Measurements from ENCODE around the gene DPEP1.
"Not testable (repeated sequence)": the region's sequence is repeated elsewhere in the genome, so short reads cannot be mapped to it uniquely, and the experiment has no call there.

The DPEP1 gene

DNA sequence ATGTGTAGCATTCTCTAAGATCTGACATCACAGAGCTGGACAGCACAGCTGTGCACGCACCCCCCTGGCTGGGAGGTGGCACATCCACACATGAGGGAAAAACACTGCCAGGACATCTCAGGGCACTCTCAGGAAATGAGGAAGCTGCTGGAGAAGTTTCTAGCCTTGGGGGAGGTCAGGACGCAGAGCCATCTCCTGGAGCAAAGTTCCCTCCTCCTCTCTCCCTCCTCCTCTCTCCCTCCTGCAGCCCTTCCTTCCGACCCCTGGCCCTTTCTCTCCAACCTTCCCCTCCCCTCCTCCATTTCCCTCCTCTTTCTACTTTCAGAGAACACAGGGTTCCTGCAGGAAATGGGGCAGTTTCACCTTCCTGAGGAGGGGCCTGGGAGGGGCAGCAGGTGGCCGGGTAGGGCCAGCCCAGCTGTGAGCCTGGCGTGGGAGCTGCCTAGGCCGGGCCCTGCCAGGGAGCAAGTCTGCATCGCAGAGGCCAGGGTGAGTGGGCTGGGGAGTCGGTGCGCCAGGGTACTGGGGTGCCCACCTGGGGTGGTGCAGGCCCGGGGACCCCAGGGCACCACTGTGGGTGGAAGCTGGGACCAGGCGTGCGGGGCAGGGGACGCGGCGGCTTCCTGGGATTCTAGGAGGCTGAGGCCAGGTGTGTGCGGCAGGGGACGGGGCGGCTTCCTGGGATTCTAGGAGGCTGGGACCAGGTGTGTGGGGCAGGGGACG lies at the start of gene DPEP1:
Gene DPEP1 (plus strand): TSS at position 412 of the 723 bp plus-strand sequence. CDS start 16,769 bp downstream, outside the sequence.
- DNase-seq = no peak

DNA sequence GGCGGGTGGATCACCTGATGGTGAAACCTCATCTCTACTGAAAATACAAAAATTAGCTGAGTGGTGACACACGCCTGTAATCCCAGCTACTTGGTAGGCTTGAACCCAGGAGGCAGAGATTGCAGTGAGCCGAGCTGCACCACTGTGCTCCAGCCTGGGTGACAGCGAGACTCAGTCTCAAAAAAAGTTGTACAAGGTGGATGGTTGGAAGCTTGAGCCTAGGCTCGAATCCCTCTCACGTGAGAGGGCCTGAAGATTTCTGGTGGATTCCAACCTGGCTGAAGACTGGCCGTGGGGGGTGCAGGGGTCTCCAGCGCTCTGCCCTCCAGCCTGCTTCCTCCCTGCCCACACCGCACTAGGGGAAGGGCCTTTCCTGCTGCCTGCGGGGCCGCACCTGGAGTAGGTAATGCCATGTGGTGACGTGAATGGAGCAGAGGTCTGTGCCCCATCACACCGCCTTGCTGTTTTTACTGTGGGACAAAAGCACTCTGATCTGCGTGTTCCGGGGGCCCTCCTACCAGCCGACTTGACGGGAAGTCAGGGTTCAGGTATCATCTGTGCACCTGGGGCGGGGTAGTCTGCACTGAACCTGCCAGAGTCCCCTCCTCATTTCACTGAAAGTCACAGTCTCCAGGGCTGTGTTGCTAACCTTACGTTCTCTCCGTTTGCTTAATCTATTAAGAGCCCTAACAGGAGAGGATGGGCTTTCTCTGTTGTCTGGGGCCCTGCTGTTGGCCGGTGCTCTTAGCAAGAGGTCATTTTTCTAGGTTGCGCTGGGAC lies 48.8 kb upstream of the DPEP1 start:
- no peak for DNase-seq

GRCh38 chr16:89565256-89565505 lies 48.3 kb upstream of the DPEP1 start:
- DNase-seq = no peak

GRCh38 chr16:89565506-89566372 lies 47.7 kb upstream of the DPEP1 start:
- DNase-seq = no peak

DNA sequence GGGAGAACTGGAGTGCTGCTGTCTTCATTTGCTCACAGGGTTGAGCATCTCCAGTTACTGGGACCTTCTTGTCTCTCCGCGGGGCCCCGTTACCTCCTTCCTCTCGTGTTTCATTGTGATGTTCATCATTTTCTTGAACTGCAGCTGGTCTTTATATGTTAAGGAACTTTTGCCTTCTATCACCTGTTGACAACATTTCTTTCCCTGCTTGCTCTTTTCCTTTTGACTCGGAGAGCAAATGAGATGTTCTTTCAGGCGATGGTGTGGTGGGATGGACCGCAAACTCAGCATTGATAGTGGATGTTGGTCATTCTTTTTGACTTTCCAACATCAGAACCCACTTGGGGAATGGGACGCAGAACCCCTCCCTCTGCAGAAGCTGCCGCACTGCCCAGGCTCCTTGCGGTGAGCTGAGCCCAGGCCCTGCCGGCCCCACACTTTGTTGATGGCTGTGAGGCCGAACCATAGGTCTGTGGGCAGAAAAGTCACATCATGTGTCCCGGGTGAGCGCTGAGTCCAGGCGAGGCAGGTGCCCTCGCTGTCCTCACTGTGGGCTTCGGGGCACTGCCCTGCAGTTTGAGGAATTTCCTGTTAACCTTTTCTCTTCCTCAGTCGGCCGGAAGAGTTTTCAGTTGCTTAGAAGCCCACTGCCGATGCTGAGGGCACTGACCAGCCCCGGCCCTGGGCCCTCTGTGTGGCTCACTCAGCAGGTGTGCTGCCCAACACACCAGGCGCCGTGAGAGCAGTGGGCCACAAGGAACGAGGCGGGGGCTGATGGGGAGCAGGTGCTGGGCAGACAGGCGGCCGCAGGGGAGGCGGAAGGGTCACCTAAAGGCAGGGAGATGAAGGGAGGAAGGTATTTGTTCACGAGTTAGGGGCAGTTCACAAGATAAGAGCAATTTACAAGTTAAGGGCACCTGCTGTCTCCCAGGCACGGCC lies 45.5 kb upstream of the DPEP1 start:
- DNase-seq = no peak

DNA sequence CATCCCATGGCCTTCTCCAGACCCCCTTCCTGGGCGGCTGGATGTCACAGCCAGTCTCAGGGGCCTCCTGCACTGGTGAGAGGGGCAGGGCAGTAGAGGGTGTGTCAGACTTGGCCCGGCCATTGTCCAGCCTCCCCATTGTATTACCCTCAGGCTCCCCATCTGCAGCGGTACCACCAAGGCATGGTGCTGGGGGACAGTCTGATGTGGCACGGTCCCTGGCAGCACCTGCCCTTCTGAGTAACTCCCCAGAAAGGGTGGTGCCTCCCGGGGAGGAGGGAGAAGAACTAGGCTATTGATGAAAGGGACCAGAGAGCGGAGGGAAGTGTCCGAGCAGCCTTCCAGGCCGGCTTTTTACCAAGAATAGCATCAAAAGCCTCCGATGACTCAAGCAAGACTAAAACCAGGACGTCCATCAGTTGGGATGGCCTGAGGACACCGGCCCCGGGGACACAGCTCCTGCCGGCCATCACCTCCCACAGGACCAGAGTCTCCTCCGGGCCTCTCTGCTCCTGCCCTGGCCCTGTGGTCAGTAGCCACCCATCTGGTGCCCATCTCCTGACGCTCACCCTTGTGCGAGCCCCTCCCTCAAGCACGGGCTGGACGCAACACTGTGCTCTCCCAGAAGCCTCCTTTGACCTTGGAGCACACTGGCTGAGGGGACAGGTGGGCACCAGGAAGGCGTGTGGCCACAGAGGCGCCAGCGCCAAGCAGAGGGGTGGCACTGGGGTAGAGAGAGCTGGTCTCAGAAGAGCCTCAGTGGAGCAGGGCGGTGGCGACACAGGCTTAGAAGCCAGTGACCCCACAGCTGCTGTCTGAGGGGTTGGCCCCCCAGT lies 43.7 kb upstream of the DPEP1 start:
- no peak for DNase-seq

GRCh38 chr16:89570342-89570923 lies 43.0 kb upstream of the DPEP1 start:
- no peak for DNase-seq

- DNase-seq = not testable (repeated sequence)
These were observed 42.4 kb upstream of the DPEP1 start for GRCh38 chr16:89570983-89571598.

GRCh38 chr16:89571636-89572035 lies 41.8 kb upstream of the DPEP1 start:
- DNase-seq = no peak

GRCh38 chr16:89572073-89572484 lies 41.4 kb upstream of the DPEP1 start:
- DNase-seq = no peak

DNA sequence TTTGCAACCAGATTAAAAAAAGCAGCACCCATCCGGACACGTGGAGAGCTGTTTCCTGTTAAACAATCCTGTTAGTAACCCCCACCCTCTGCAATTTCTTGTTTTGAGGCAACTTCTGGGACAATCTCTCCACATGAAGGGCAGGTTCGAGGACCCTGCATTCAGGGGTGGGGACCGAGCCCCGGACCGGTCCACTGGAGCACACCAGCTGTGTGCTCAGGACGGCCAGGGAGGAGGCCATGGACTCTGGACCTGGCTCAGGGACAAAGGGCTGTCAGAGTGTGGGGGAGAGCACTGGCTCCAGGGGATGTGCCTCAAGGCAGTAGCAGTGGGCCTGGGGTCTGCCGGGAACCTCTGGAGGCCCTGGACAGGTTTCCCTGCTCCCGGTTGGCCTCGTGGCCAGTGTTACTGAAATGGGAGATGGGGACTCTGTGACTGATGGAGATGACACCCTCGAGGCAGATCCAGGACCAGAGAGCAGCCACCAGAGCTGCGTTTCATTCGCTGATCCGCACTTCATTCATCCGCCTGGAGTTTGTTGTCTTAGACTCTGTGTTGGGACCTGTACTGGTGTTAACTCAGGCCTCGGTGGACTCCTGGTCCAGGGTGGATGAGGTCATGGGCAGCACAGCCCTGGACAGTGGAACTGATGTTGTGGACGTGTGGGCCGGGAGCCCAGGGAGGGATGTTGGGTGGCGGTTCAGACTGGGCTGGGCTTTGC lies 40.8 kb upstream of the DPEP1 start:
- DNase-seq = no peak

- DNase-seq = no peak
These were observed 39.4 kb upstream of the DPEP1 start for GRCh38 chr16:89573826-89574680.

DNA sequence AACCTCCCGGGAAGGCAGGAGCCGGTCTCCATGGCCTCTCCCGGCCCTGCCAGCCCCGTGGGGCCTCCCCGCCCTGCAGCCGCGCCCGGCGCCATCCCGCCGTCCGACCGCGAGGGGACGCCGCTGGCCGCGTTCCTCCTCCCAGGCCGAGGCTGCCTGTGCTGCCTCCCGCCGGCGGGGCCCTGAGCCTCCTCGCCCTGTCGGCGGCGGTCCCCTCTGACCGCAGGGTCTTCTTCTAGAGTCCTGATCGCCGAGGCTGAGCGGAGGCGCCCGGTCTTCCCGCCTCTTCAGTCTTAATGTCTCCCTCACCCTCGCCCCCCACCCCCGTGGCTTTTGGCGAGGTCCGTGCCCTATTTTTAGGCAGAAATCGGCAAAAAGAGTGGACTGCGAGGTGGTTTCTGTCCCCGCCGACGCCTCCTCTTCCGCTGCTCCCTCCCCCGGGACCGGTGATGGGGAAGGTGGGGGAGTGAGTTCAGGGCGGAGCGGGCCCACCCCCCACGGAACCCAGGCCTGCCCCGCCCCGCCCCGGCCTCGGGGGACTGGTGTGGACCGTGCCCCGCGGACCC lies 38.7 kb upstream of the DPEP1 start:
- DNase-seq = no peak

DNA sequence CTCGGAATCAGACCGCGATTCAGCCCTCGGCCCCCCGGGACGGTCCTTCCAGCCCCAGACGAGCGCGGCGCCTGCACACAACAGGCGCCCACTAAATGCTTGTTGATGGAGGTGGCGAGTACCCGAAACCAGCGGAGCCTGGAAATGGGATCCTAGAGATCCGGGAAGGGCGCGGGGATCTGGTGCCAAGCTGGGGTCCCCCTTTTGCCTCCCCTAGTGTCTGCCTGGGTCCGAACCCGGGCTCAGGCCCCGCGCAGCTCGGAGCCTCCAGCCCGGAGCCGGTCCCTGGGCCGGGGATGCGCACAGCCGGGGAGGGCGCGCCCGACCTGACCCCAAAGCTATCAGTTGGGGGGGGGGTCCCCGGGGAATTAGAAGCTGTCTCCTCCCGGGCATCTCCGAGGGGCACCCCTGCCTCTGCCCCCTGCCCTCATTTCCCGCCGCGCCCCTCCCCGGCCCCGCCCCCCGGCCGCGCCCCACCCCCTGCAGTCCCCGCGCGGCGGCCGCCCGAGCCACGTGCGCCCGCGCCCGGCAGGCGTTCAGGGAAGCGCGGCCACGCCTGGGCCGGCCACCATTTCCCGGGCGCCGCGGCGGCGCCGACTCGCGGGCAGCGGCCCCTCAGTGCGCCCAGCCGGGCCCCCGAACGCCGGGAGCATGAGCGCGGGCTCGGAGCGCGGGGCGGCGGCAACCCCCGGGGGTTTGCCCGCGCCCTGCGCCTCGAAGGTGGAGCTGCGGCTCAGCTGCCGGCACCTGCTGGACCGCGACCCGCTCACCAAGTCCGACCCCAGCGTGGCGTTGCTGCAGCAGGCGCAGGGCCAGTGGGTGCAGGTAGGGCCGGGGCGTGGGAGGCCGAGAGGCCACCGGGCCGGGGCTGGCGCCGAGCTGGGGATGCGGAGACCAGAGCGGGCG lies 37.9 kb upstream of the DPEP1 start, which contains the start of gene CPNE7:
Gene CPNE7 (plus strand): TSS at position 512 of the 906 bp plus-strand sequence. CDS start 140 bp downstream, at position 652.
- no peak for DNase-seq

DNA sequence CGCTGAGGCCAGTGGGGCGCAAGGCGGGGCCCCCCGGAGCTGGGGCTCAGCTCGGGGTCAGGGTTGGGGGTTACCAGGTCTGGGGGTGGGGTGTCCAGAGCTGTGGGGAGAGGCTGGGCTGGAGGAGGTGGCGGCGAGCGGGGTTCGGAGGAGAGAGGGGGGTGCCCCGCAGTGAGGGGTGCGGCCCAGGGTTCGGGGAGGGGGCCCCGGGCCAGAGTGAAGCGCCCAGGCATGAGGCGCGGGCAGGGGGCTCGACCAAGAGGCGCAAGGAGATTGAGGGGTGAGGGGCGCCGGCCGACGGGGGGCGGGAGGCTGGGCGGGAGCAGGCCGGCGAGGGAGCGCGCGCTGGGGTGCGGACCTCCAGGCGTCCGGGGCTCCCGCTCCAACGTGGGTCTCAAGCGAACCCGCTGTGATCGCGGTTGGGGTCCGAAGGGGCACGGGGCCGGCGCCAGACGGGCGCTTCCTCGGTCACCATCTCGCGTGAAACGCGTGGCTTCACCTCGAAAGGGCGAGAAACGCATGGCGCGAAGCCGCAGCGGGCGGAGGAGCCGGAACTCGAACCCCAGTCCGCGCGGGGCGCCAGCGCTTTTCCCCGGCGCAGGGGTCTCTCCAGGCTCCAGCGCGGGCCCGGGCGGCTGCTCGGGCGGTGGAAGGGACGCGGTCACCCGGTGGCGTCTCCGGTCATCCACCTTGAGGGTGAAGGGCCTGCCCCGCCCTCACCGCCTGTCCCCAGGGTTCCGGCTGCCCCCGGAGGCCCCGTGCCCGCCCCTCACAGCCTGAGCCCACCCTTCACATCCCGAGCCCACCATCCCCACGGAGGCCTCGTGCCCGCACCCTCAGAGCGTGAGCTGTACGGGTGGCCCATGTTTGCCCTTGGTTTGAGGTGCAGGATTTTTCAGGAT lies 37.0 kb upstream of the DPEP1 start:
- DNase-seq = no peak

- DNase-seq = no peak
These were observed 36.2 kb upstream of the DPEP1 start for GRCh38 chr16:89577055-89577759.

Measured in NCI-H2081 treated with DMSO at 0.1 percent for 48 hours (cell line).